ENCODE data around the gene KLHL29.

KLHL29 gene

GRCh38 chr2:23659328-23659727 is 274.3 kb downstream of the KLHL29 start:
- TF ChIP-seq, protein P1, sequence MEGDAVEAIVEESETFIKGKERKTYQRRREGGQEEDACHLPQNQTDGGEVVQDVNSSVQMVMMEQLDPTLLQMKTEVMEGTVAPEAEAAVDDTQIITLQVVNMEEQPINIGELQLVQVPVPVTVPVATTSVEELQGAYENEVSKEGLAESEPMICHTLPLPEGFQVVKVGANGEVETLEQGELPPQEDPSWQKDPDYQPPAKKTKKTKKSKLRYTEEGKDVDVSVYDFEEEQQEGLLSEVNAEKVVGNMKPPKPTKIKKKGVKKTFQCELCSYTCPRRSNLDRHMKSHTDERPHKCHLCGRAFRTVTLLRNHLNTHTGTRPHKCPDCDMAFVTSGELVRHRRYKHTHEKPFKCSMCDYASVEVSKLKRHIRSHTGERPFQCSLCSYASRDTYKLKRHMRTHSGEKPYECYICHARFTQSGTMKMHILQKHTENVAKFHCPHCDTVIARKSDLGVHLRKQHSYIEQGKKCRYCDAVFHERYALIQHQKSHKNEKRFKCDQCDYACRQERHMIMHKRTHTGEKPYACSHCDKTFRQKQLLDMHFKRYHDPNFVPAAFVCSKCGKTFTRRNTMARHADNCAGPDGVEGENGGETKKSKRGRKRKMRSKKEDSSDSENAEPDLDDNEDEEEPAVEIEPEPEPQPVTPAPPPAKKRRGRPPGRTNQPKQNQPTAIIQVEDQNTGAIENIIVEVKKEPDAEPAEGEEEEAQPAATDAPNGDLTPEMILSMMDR (IDR thresholded peaks at IDR 0.05; ENCODE audit: low read depth, low read length, poor library complexity, severe bottlenecking), result no peak
- TF ChIP-seq EZH2phosphoT487 (IDR thresholded peaks at IDR 0.05; ENCODE audit: borderline replicate concordance, low read length), result no peak
- no peaks in the 10 kb centered on the region for H3K9me2 ChIP-seq (replicated peaks; ENCODE audit: control insufficient read depth, low read length)
- H3K9me3 ChIP-seq (ENCODE audit: control insufficient read depth, insufficient read depth, low read length), result no peaks in the 10 kb centered on the region
- H3K36me3 ChIP-seq (ENCODE audit: control insufficient read depth, low read length), result no peaks in the 10 kb centered on the region
- H3K4me2 ChIP-seq (ENCODE audit: low read length), result no peak overlapping the region
- no peaks in the 10 kb centered on the region for H4K20me1 ChIP-seq (ENCODE audit: control insufficient read depth, insufficient read depth, low read depth, low read length)
- H3K27ac ChIP-seq (ENCODE audit: low read depth, low read length), result no peak overlapping the region
- H3K27me3 ChIP-seq (ENCODE audit: control insufficient read depth, low read length), result no peaks in the 10 kb centered on the region
- H3K4me3 ChIP-seq (ENCODE audit: low read length), result no peak overlapping the region
- no peaks in the 10 kb centered on the region for H3K79me2 ChIP-seq (ENCODE audit: control insufficient read depth, low read length)
- H3K4me1 ChIP-seq (ENCODE audit: control insufficient read depth, low read length), result peaks cover 3% of the 10 kb centered on the region; the same call in 1 of the 2 replicates
- no peaks in the 10 kb centered on the region for H3F3A ChIP-seq (ENCODE audit: control insufficient read depth, insufficient read depth)

GRCh38 chr2:23659773-23660172 is 274.8 kb downstream of the KLHL29 start:
- Histone ChIP-seq H3K4me1 (ENCODE audit: control insufficient read depth, low read length) (peaks cover 3% of the 10 kb centered on the region; the same call in 1 of the 2 replicates), H3K27ac (ENCODE audit: low read depth, low read length) (no peak overlapping the region), H3K9me2 (replicated peaks; ENCODE audit: control insufficient read depth, low read length) (no peaks in the 10 kb centered on the region), H3F3A (ENCODE audit: control insufficient read depth, insufficient read depth) (no peaks in the 10 kb centered on the region), H3K27me3 (ENCODE audit: control insufficient read depth, low read length) (no peaks in the 10 kb centered on the region), H3K79me2 (ENCODE audit: control insufficient read depth, low read length) (no peaks in the 10 kb centered on the region), H3K9me3 (ENCODE audit: control insufficient read depth, insufficient read depth, low read length) (no peaks in the 10 kb centered on the region), H3K4me3 (ENCODE audit: low read length) (no peak overlapping the region), H3K4me2 (ENCODE audit: low read length) (no peak overlapping the region), H3K36me3 (ENCODE audit: control insufficient read depth, low read length) (no peaks in the 10 kb centered on the region), H4K20me1 (ENCODE audit: control insufficient read depth, insufficient read depth, low read depth, low read length) (no peaks in the 10 kb centered on the region)
- TF ChIP-seq EZH2phosphoT487 (IDR thresholded peaks at IDR 0.05; ENCODE audit: borderline replicate concordance, low read length), result no peak
- TF ChIP-seq, protein P1 (IDR thresholded peaks at IDR 0.05; ENCODE audit: low read depth, low read length, poor library complexity, severe bottlenecking), result no peak

- no peaks in the 10 kb centered on the region for H3K79me2 ChIP-seq (ENCODE audit: control insufficient read depth, low read length)
- H3F3A ChIP-seq (ENCODE audit: control insufficient read depth, insufficient read depth), result no peaks in the 10 kb centered on the region
- H3K36me3 ChIP-seq (ENCODE audit: control insufficient read depth, low read length), result no peaks in the 10 kb centered on the region
- peaks cover 3% of the 10 kb centered on the region; the same call in 1 of the 2 replicates for H3K4me1 ChIP-seq (ENCODE audit: control insufficient read depth, low read length)
- no peaks in the 10 kb centered on the region for H3K9me3 ChIP-seq (ENCODE audit: control insufficient read depth, insufficient read depth, low read length)
- H3K27me3 ChIP-seq (ENCODE audit: control insufficient read depth, low read length), result no peaks in the 10 kb centered on the region
- H3K27ac ChIP-seq (ENCODE audit: low read depth, low read length), result no peak overlapping the region
- no peak overlapping the region for H3K4me3 ChIP-seq (ENCODE audit: low read length)
- H3K9me2 ChIP-seq (replicated peaks; ENCODE audit: control insufficient read depth, low read length), result no peaks in the 10 kb centered on the region
- H3K4me2 ChIP-seq (ENCODE audit: low read length), result no peak overlapping the region
- TF ChIP-seq EZH2phosphoT487 (IDR thresholded peaks at IDR 0.05; ENCODE audit: borderline replicate concordance, low read length), result no peak
- TF ChIP-seq, protein P1 (IDR thresholded peaks at IDR 0.05; ENCODE audit: low read depth, low read length, poor library complexity, severe bottlenecking), result no peak
- no peaks in the 10 kb centered on the region for H4K20me1 ChIP-seq (ENCODE audit: control insufficient read depth, insufficient read depth, low read depth, low read length)
These were observed 275.3 kb downstream of the KLHL29 start for GRCh38 chr2:23660237-23660636.
